Lower leg skin (tissue), 3 donors: Measurements from ENCODE around the gene WDR47.
A peak's percentile ranks its signal among the peaks of the same experiment; 100 is the strongest.

Experiments used
- CTCF ChIP-seq, 3 donors: fragments of 450-650 bp; IDR thresholded peaks; one replicate each; pipeline ENCODE4 v1.5.1; 2016; ENCODE audit warnings: antibody characterized with exemption in 3 of 3, mild to moderate bottlenecking in 3 of 3, moderate library complexity in 2 of 3
- POLR2A ChIP-seq, 2 donors: fragments of 450-650 bp; IDR thresholded peaks; one replicate each; pipeline ENCODE4 v1.6.1; 2016 to 2017; ENCODE audit warnings: antibody characterized with exemption in 2 of 2, mild to moderate bottlenecking in 1 of 2, moderate library complexity in 1 of 2

GRCh38 chr1:109075531-109076490, 33.9 kb upstream of the WDR47 start, which contains the start of gene TAF13:
- TF ChIP-seq POLR2A (IDR thresholded peaks at IDR 0.05) (peak in 1 of 2 donors; percentile 38), CTCF (IDR thresholded peaks at IDR 0.05) (no peak)
